ENCODE results near the gene THRAP3. TPM values are rescaled to one million over a fixed set of nuclear protein-coding genes. Genes with fewer than 3 reads are reported as not detected.
"Not testable (repeated sequence)": the region's sequence is repeated elsewhere in the genome, so short reads cannot be mapped to it uniquely, and the experiment has no call there.

The THRAP3 gene
- total RNA-seq, 2 experiments from 2014 or later = 135 to 138 TPM

DNA sequence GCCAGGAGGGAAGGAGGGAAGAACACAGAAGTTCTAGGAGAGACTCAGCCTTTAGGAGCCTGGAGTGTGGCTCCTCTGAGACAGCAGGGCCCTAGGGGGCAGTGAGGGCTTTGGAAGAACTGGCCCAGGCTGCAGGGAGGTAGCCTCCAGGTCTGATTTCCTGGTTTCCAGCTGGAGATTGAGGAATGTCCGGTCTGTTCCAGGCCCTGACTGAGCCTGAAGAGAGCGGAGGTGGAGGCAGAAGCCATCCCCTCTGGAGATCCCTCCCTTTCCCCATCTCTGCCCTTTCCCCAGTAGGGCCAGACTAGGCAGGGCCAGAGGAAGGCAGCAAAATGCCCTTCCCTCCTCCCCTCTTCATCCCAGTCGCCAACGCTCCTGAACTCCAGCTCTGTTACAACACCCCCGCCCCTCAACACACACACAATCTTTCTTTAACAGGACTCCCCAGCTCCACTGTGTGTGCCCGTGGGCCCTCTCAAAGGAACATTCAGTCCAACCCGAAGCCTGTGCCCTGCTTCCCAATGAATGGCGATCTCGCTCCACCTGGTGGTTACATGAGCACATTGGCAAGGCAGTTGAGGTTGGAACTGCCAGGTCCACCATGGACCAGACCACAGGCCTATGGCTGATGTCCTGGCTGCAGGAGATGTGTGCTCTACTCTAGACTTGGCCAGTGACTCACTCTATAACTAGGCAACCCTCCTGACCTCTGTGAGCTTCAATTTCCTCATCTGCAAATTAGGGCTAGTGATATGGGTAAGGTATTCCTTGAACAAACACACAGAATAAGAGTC, 36.2 kb upstream of the THRAP3 start:
- no peaks in the 10 kb centered on the region for H3K27me3 Mint-ChIP-seq
- no peaks in the 10 kb centered on the region for H3K36me3 Mint-ChIP-seq
- POLR2A ChIA-PET = interaction anchor here (0.8 to 2.5 kb wide), 4 partner anchors 25 to 86 kb away, joined by 3 to 12 read pairs (median 6); partner anchors contain the start of gene TRAPPC3
- H3K4me3 Mint-ChIP-seq = no peak overlapping the region
- H3K27ac Mint-ChIP-seq = peak overlapping the region; percentile 55
- no peaks in the 10 kb centered on the region for H3K9me3 Mint-ChIP-seq
- peaks cover 4% of the 10 kb centered on the region for H3K4me1 Mint-ChIP-seq (ENCODE audit: low read depth)
- CTCF ChIA-PET = interaction anchor here (0.8 to 4.3 kb wide), 30 partner anchors 9 to 236 kb away, joined by 3 to 151 read pairs (median 6); partner anchors contain the start of genes MAP7D1, THRAP3 and TRAPPC3
- intact Hi-C loops (cut with micrococcal nuclease) = loop anchor here (1.0 to 5.0 kb wide), 4 partner anchors 27 to 89 kb away; partner anchors contain the start of genes THRAP3 and TRAPPC3
- DNase-seq = peak; percentile 89

- H3K27ac Mint-ChIP-seq; H3K9me3 Mint-ChIP-seq; H3K27me3 Mint-ChIP-seq; H3K36me3 Mint-ChIP-seq; intact Hi-C loops (cut with micrococcal nuclease); H3K4me3 Mint-ChIP-seq; POLR2A ChIA-PET; DNase-seq; H3K4me1 Mint-ChIP-seq (ENCODE audit: low read depth): not testable (repeated sequence)
- CTCF ChIA-PET = interaction anchor here (1.8 kb wide), 1 partner anchor 9 kb away, joined by 7 read pairs; no protein-coding TSS in a partner anchor
These were observed 27.4 kb upstream of the THRAP3 start for GRCh38 chr1:36196805-36197204.

DNA sequence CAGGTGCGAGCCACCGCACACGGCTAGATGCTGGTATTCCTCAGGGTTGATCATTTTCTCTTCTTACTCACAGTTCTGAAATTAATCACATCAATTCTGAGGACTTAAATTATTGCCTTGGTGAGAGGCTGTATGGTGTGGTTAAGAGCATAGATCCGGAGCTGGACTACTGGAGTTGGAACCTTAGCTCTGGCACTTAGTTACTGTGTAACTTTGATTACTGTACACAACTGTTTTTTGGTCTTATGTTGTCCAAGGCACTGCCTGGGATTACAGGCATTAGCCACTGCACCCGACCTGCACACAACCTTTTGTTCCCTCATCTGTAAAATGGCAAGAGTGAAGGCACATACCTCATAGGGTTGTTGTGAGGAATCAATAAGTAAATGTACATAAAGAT, 25.6 kb upstream of the THRAP3 start:
- POLR2A ChIA-PET = no interaction called here
- DNase-seq = no peak
- intact Hi-C loops (cut with micrococcal nuclease) = no loop called here
- Mint-ChIP-seq H3K4me1 (ENCODE audit: low read depth) (no peaks in the 10 kb centered on the region), H3K4me3 (no peak overlapping the region), H3K27me3 (no peaks in the 10 kb centered on the region), H3K36me3 (no peaks in the 10 kb centered on the region), H3K27ac (no peak overlapping the region), H3K9me3 (no peaks in the 10 kb centered on the region)
- CTCF ChIA-PET = no interaction called here

DNA sequence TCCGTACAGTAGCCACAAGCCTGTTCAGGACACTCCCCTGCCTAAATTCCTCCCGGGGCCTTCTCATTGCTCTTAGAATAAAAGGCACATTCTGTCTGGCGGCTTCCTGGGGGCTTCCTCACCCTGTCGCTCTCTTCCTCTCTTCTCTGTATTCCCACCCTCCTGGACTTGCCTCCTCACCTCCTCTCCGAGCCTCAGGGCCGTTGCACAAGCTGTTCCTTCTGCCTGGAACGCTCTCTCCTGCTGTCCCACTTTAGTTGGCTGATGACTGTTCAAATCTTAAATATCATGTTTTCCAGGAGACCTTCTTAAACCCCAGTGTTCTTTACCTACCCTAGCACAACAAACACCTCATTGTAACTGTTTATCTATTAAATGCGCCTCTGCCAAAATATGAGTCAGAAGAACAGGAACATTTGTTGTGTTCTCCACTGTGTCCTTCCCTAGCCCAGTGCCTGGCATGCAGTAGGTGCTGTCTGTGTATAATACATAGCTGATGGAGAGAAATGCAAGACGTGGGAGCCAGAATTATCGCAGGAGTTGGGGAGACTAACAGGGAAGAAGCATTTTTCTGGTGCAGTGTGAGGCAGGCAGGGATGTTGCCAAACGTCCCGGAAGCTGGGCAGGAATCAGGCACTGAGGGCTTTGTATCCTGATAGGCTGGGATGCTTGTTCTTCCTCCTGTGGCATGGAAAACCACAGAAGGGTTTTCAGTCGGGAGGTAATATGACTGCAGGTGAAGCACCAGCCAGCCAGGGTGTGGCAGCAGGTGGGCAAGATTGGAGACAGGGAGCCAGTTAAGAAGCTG, 24.1 kb upstream of the THRAP3 start:
- no peaks in the 10 kb centered on the region for H3K4me1 Mint-ChIP-seq (ENCODE audit: low read depth)
- intact Hi-C loops (cut with micrococcal nuclease) = no loop called here
- H3K9me3 Mint-ChIP-seq = no peaks in the 10 kb centered on the region
- H3K4me3 Mint-ChIP-seq = no peak overlapping the region
- ChIA-PET POLR2A (no interaction called here), CTCF (no interaction called here)
- H3K36me3 Mint-ChIP-seq = no peaks in the 10 kb centered on the region
- H3K27ac Mint-ChIP-seq = no peak overlapping the region
- no peaks in the 10 kb centered on the region for H3K27me3 Mint-ChIP-seq
- no peak for DNase-seq

DNA sequence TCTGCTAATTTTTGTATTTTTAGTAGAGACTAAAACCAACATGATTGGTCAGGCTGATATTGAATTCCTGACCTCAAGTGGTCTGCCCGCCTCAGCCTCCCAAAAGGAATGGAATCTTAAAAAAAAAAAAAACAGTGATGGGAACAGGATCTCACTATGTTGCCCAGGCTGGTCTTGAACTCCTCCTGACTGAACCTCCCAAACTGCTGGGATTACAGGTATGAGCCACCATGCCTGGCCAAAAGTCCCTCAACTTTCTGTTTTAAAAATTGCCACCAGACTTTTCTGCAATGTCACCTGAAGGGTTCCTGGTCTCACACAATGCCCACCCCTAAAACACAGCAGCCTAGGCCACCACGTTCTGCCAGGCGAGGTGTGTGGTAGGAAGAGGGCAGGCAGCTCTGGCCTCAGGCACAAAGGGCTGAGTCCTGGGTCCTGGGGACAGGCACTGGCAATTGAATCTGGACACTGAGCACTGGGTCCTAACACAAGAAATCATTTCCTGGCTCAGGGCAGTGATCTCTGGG, 21.2 kb upstream of the THRAP3 start:
- POLR2A ChIA-PET = no interaction called here
- no peak for DNase-seq
- Mint-ChIP-seq H3K27me3 (no peaks in the 10 kb centered on the region), H3K4me1 (ENCODE audit: low read depth) (peaks cover 10% of the 10 kb centered on the region), H3K4me3 (no peak overlapping the region), H3K9me3 (no peaks in the 10 kb centered on the region), H3K27ac (no peak overlapping the region), H3K36me3 (no peaks in the 10 kb centered on the region)
- CTCF ChIA-PET = no interaction called here
- intact Hi-C loops (cut with micrococcal nuclease) = no loop called here

DNA sequence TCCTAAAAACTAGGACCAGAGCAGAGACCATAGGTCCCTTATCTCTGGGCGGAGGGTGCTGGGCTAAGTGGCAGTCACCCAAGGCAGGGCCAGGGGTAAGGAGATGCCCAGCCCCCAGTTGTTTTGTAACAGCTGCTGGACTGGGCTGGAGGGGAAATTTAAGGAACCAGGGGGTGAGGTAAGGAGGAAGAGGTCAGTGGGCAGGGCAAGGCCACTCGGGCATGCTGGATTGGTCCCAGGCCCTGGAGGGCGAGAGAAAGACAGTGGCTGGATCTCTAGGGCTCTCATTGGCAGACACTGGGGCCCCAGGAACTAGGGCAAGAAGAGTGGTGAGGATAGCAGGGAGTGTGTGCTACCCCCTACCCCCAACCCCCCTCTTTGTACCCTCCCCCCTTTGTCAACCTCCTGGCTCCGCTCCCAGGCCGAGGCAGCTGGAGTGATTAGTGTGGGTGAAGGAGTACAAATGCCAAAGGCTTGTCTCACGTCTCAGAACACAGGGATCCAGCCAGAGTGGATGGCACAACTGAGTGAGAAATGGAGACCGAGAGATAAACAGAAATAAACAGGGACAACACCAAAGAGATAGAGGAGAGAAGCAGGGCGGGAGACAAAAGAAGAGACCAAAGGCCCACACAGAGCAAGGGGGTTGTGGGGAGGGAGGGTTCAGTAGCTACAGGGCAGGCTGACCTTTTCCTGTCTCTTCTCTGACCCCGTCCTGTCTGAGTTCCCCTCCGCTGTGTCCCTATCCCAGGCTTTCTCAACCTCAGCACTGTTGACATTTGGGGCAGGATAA, 20.5 kb upstream of the THRAP3 start:
- Mint-ChIP-seq H3K36me3 (no peaks in the 10 kb centered on the region), H3K9me3 (no peaks in the 10 kb centered on the region), H3K4me3 (no peak overlapping the region), H3K4me1 (ENCODE audit: low read depth) (peaks cover 10% of the 10 kb centered on the region), H3K27me3 (no peaks in the 10 kb centered on the region), H3K27ac (no peak overlapping the region)
- CTCF ChIA-PET = no interaction called here
- intact Hi-C loops (cut with micrococcal nuclease) = no loop called here
- DNase-seq = no peak
- POLR2A ChIA-PET = no interaction called here

DNA sequence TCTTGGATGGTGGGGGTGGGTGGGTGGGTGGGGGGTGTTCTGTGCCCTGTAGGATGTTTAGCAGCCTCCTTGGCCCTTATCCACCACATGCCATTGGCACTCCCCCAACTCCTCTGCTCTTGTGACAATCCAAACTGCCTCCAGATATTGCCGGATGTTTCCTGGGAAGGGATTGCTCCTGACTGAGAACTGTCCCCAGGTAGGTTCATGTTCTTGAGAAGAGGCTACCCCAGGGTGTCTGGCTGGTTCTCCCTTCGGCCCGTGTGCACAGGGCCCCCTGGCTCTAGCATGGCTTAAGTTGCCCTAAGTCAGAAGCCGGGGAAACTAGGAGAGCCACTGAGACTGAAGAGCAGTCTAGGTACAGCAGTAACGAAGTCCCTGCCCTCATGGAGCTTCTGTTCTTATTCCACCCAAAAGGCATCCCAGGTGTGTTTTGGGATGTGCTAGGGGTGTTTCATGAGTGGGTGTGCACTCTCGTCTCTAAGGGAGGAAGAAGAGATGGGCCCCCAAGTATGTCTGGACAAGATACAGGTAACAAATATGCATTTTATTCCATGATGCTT, 19.8 kb upstream of the THRAP3 start:
- CTCF ChIA-PET = no interaction called here
- intact Hi-C loops (cut with micrococcal nuclease) = no loop called here
- POLR2A ChIA-PET = no interaction called here

GRCh38 chr1:36206323-36206858, 17.9 kb upstream of the THRAP3 start:
- CTCF ChIA-PET = interaction anchor here (1.5 kb wide), 1 partner anchor 18 kb away, joined by 4 read pairs; no protein-coding TSS in a partner anchor
- no peaks in the 10 kb centered on the region for H3K9me3 Mint-ChIP-seq
- intact Hi-C loops (cut with micrococcal nuclease) = no loop called here
- H3K36me3 Mint-ChIP-seq = no peaks in the 10 kb centered on the region
- H3K27me3 Mint-ChIP-seq = no peaks in the 10 kb centered on the region
- POLR2A ChIA-PET = interaction anchor here (0.7 kb wide), 1 partner anchor 248 kb away, joined by 4 read pairs; no protein-coding TSS in a partner anchor
- H3K27ac Mint-ChIP-seq = peak overlapping the region; percentile 4
- no peak overlapping the region for H3K4me3 Mint-ChIP-seq
- H3K4me1 Mint-ChIP-seq (ENCODE audit: low read depth) = peaks cover 10% of the 10 kb centered on the region
- DNase-seq = no peak

More for the DNA sequence above, 19.8 kb upstream of the THRAP3 start:
- peaks cover 10% of the 10 kb centered on the region for H3K4me1 Mint-ChIP-seq (ENCODE audit: low read depth)
- DNase-seq = no peak
- H3K27me3 Mint-ChIP-seq = no peaks in the 10 kb centered on the region
- no peak overlapping the region for H3K4me3 Mint-ChIP-seq
- no peak overlapping the region for H3K27ac Mint-ChIP-seq
- no peaks in the 10 kb centered on the region for H3K36me3 Mint-ChIP-seq
- no peaks in the 10 kb centered on the region for H3K9me3 Mint-ChIP-seq

DNA sequence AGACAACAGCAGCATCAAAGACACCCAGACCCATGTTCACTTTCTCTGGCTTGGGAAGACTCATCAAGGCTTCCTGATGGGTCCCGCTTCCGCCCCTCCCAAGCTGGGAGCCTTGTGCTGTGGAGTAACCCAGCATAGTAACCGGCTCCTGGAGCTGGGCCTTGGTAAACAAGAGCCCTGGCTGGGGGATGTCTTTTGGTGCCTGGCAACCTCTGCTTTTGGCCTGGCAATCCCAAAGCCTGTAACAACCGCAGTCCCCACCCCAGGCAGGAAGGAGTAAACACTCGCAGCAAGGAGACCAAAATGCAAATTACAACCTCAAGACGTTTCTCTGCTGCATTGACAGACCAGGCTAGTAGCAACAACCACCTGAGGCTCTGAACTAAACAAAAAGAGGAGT, 16.9 kb upstream of the THRAP3 start:
- DNase-seq = no peak
- H3K27ac Mint-ChIP-seq = no peak overlapping the region
- H3K27me3 Mint-ChIP-seq = no peaks in the 10 kb centered on the region
- H3K4me3 Mint-ChIP-seq = no peak overlapping the region
- intact Hi-C loops (cut with micrococcal nuclease) = no loop called here
- H3K9me3 Mint-ChIP-seq = no peaks in the 10 kb centered on the region
- POLR2A ChIA-PET = no interaction called here
- H3K4me1 Mint-ChIP-seq (ENCODE audit: low read depth) = peaks cover 10% of the 10 kb centered on the region
- no peaks in the 10 kb centered on the region for H3K36me3 Mint-ChIP-seq
- CTCF ChIA-PET = interaction anchor here (1.5 kb wide), 1 partner anchor 19 kb away, joined by 4 read pairs; no protein-coding TSS in a partner anchor

DNA sequence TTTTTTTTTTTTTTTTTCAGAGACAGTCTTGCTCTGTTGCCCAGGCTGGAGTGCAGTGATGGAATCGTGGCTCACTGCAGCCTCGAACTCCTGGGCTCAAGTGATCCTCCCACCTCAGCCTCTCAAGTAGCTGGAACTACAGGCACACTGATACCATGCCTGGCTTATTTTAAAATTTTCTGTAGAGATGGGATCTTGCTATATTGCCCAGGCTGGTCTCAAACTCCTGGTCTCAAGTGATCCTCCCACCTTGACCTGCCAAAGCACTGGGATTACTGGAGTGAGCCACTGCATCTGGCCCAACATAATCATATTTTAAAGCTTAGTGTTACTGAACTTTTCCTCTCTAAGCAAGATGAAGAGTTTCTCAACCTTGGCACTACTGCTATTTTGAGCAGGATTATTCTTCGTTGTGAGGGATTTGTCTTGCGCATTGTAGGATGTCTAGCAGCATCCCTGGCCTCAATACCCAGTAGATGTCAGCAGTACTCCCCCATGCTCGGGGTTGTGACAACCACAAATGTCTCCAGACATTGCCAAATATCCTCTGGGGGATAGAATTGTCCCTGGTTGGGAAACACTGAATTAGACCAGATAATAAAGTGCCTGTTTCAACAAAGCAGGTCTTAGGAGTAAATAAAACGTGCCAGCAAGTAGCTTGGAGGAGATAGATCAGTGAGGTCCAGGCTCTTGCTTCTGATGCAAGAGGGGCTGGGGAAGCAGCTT, 15.1 kb upstream of the THRAP3 start:
- Mint-ChIP-seq H3K36me3 (no peaks in the 10 kb centered on the region), H3K27ac (no peak overlapping the region), H3K4me3 (no peak overlapping the region), H3K9me3 (no peaks in the 10 kb centered on the region), H3K27me3 (no peaks in the 10 kb centered on the region), H3K4me1 (ENCODE audit: low read depth) (peaks cover 10% of the 10 kb centered on the region)
- intact Hi-C loops (cut with micrococcal nuclease) = no loop called here
- ChIA-PET POLR2A (no interaction called here), CTCF (interaction anchor here (1.5 kb wide), 1 partner anchor 16 kb away, joined by 3 read pairs; no protein-coding TSS in a partner anchor)
- no peak for DNase-seq

- intact Hi-C loops (cut with micrococcal nuclease) = no loop called here
- POLR2A ChIA-PET = interaction anchor here (1.3 kb wide), 1 partner anchor 13 kb away, joined by 6 read pairs; the partner anchor contains the start of gene THRAP3
These were observed 12.9 kb upstream of the THRAP3 start for GRCh38 chr1:36211307-36211706.

More at GRCh38 chr1:36211307-36211706, 12.9 kb upstream of the THRAP3 start:
- Mint-ChIP-seq H3K9me3 (no peaks in the 10 kb centered on the region), H3K4me1 (ENCODE audit: low read depth) (peaks cover 9% of the 10 kb centered on the region), H3K27me3 (no peaks in the 10 kb centered on the region), H3K4me3 (no peak overlapping the region), H3K27ac (no peak overlapping the region), H3K36me3 (no peaks in the 10 kb centered on the region)
- no peak for DNase-seq
- CTCF ChIA-PET = interaction anchor here (0.7 to 1.3 kb wide), 2 partner anchors 23 to 28 kb away, joined by 3 to 6 read pairs; no protein-coding TSS in a partner anchor
